ENCODE results near the gene TADA2B. TPM values are rescaled to one million over a fixed set of nuclear protein-coding genes. Genes with fewer than 3 reads are reported as not detected.

Gene TADA2B
- total RNA-seq, 4 donors from 2014 or later: 55.4 to 70.2 (median 56.4) TPM

- peaks cover 0 to 2% (median 0%) of the 10 kb centered on the region in 3 donors for H3K27me3 ChIP-seq
- in situ Hi-C loops (cut with MboI; ENCODE audit: low sequenced_read_pairs in 4 of 4): no loop called here
Measured at GRCh38 chr4:7087036-7087435, 43.9 kb downstream of the TADA2B start.

GRCh38 chr4:7089213-7089986 lies 46.2 kb downstream of the TADA2B start:
- DNase-seq (no peak), ATAC-seq (no peak)
- H3K9me3 ChIP-seq: no peaks in the 10 kb centered on the region
- no peaks in the 10 kb centered on the region for H3K36me3 ChIP-seq
- H3K4me1 ChIP-seq: peaks cover 0 to 9% of the 10 kb centered on the region in 2 donors
- no peak overlapping the region for H3K27ac ChIP-seq
- in situ Hi-C loops (cut with MboI; ENCODE audit: low sequenced_read_pairs in 4 of 4) (no loop called here), intact Hi-C loops (cut with DNase I; ENCODE audit: low total_unique reads) (no loop called here)
- no peak for TF ChIP-seq CTCF (IDR thresholded peaks at IDR 0.05 in 4 of 5, conservative IDR thresholded peaks at IDR 0.05 in 1 of 5)
- no peak for TF ChIP-seq POLR2A (IDR thresholded peaks at IDR 0.05)
- H3K27me3 ChIP-seq: peaks cover 0 to 2% (median 0%) of the 10 kb centered on the region in 3 donors
- no peak overlapping the region for H3K4me3 ChIP-seq

More at GRCh38 chr4:7087036-7087435, 43.9 kb downstream of the TADA2B start:
- ATAC-seq: no peak
- Histone ChIP-seq H3K4me1 (peaks cover 0 to 11% of the 10 kb centered on the region in 2 donors), H3K9me3 (no peaks in the 10 kb centered on the region), H3K36me3 (no peaks in the 10 kb centered on the region), H3K27ac (no peak overlapping the region), H3K4me3 (no peak overlapping the region)
- TF ChIP-seq POLR2A (IDR thresholded peaks at IDR 0.05): no peak
- no peak for TF ChIP-seq CTCF (IDR thresholded peaks at IDR 0.05 in 4 of 5, conservative IDR thresholded peaks at IDR 0.05 in 1 of 5)
- DNase-seq: no peak
- intact Hi-C loops (cut with DNase I; ENCODE audit: low total_unique reads): no loop called here

- intact Hi-C loops (cut with DNase I; ENCODE audit: low total_unique reads): no loop called here
Measured at GRCh38 chr4:7092026-7092425, 48.9 kb downstream of the TADA2B start.

GRCh38 chr4:7094916-7095315 lies 51.7 kb downstream of the TADA2B start:
- no peaks in the 10 kb centered on the region for H3K36me3 ChIP-seq
- no peaks in the 10 kb centered on the region for H3K9me3 ChIP-seq
- TF ChIP-seq POLR2A (IDR thresholded peaks at IDR 0.05) (no peak), CTCF (IDR thresholded peaks at IDR 0.05 in 4 of 5, conservative IDR thresholded peaks at IDR 0.05 in 1 of 5) (no peak)
- in situ Hi-C loops (cut with MboI; ENCODE audit: low sequenced_read_pairs in 4 of 4): no loop called here
- no peaks in the 10 kb centered on the region for H3K4me1 ChIP-seq
- no peaks in the 10 kb centered on the region for H3K27me3 ChIP-seq
- DNase-seq (no peak), ATAC-seq (no peak)
- intact Hi-C loops (cut with DNase I; ENCODE audit: low total_unique reads): no loop called here
- no peak overlapping the region for H3K27ac ChIP-seq
- no peak overlapping the region for H3K4me3 ChIP-seq

More at GRCh38 chr4:7092026-7092425, 48.9 kb downstream of the TADA2B start:
- H3K4me1 ChIP-seq: peaks cover 0 to 9% of the 10 kb centered on the region in 2 donors
- H3K4me3 ChIP-seq: no peak overlapping the region
- ATAC-seq (no peak), DNase-seq (no peak)
- no peaks in the 10 kb centered on the region for H3K9me3 ChIP-seq
- no peaks in the 10 kb centered on the region for H3K36me3 ChIP-seq
- H3K27ac ChIP-seq: no peak overlapping the region
- in situ Hi-C loops (cut with MboI; ENCODE audit: low sequenced_read_pairs in 4 of 4): no loop called here
- TF ChIP-seq CTCF (IDR thresholded peaks at IDR 0.05 in 4 of 5, conservative IDR thresholded peaks at IDR 0.05 in 1 of 5): no peak
- TF ChIP-seq POLR2A (IDR thresholded peaks at IDR 0.05): no peak
- no peaks in the 10 kb centered on the region for H3K27me3 ChIP-seq

Measured in gastrocnemius medialis (tissue), 4 donors.